ENCODE results near the gene IRF3.

Gene IRF3

DNA sequence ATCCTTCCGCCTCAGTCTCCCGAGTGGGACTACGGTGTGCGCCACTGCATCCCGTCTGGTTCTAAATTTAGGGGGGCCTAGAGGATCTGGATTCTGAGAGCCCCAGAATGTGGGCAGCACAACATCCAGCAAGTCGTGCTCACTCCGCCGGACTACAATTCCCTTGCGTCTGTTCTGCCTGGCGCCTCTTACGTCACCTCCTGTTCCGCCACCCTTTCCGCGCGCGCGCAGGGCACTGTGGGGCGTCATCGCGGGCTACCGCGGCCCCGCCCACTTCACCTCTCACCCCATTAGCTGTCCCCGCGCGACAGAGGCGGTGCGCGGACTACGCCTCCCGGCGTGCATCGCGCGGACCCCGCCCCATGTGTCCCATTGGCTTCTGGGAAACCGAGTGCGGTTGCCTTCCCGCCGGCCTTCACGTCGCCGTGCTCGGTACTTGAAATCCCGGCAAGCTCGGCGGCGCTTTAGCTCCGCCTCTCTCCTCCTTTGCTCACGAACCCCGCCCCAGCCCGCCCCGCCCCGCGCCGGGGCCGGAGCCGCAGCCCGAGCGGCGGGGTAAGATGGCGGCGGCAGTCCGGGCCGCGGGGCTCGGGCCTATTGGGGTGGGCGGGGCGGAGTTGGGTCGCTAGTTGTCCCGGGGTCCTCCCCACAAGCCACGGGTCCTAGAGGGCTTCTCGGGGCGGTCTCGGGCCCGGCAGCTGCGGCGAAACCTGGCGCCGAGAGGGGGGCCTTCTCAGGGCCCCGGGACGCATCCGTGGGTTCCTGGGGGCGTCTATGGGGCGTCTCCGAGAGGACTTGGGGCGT, 23.8 kb downstream of the IRF3 start, which contains the start of gene SCAF1:
Gene SCAF1, plus strand, starts transcription at position 522 of the 804 bp plus-strand sequence. CDS start 2,818 bp downstream, outside the sequence.
- TF ChIP-seq, protein P1, sequence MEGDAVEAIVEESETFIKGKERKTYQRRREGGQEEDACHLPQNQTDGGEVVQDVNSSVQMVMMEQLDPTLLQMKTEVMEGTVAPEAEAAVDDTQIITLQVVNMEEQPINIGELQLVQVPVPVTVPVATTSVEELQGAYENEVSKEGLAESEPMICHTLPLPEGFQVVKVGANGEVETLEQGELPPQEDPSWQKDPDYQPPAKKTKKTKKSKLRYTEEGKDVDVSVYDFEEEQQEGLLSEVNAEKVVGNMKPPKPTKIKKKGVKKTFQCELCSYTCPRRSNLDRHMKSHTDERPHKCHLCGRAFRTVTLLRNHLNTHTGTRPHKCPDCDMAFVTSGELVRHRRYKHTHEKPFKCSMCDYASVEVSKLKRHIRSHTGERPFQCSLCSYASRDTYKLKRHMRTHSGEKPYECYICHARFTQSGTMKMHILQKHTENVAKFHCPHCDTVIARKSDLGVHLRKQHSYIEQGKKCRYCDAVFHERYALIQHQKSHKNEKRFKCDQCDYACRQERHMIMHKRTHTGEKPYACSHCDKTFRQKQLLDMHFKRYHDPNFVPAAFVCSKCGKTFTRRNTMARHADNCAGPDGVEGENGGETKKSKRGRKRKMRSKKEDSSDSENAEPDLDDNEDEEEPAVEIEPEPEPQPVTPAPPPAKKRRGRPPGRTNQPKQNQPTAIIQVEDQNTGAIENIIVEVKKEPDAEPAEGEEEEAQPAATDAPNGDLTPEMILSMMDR (IDR thresholded peaks at IDR 0.05) = no peak
- Mint-ChIP-seq H3K4me3 (peak within 1 kb of the TSS; percentile 99), H3K9me3 (no peaks in the 10 kb centered on the region), H3K4me1 (peaks cover 83% of the 10 kb centered on the region), H3K27ac (peak within 1 kb of the TSS; percentile 100), H3K36me3 (ENCODE audit: low read depth) (peaks cover 15% of the 10 kb centered on the region), H3K27me3 (ENCODE audit: low read depth, poor library complexity) (no peaks in the 10 kb centered on the region)
- peak; percentile 98 for DNase-seq

DNA sequence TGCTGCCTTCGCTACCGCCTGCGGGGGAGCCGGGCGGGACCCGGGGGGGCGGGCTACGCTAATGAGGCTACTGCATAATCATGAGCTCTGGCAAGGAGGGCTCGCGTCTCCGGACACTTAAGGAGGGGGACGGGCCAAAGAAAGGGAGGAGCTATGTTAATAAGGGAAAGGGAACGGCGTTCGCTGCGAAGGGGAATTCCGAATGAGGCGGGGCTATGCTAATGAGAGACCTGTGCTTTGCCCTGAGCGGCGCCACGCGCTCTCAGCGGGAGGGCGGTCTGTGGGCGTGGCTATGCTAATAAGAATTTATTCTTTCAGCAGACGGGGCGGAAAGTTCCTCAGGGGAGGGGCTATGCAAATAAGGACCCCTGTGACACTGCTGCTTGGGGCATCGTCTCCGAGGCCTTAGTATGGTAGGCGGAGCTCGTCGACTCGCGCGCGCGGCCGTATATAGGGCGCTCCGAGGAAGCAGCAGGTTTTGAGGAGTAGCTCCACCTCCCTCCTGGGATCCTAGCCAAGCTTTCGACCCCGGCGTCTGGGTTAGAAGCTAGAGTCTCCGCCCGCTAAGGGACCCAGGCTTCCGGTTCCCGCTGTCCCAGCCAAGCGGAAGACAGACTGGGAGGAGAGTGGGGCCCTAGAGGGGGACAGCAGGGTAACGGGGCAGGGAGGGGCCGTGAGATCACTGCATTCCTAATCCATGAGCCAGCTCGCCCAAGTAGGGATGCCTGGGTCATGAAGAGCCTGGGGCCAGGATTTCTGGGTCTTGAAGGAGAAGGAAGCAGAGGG, 25.4 kb downstream of the IRF3 start, which contains the start of gene RRAS:
Gene RRAS, minus strand, starts transcription at position 31 of the 786 bp plus-strand sequence. CDS start 45 bp downstream, outside the sequence.
- Mint-ChIP-seq H3K36me3 (ENCODE audit: low read depth) (peaks cover 5% of the 10 kb centered on the region), H3K9me3 (no peaks in the 10 kb centered on the region), H3K4me3 (peak within 1 kb of the TSS; percentile 99), H3K27ac (peak within 1 kb of the TSS; percentile 100), H3K27me3 (ENCODE audit: low read depth, poor library complexity) (no peaks in the 10 kb centered on the region), H3K4me1 (peaks cover 85% of the 10 kb centered on the region)
- peak; percentile 100 for DNase-seq
- TF ChIP-seq, protein P1 (IDR thresholded peaks at IDR 0.05) = no peak

DNA sequence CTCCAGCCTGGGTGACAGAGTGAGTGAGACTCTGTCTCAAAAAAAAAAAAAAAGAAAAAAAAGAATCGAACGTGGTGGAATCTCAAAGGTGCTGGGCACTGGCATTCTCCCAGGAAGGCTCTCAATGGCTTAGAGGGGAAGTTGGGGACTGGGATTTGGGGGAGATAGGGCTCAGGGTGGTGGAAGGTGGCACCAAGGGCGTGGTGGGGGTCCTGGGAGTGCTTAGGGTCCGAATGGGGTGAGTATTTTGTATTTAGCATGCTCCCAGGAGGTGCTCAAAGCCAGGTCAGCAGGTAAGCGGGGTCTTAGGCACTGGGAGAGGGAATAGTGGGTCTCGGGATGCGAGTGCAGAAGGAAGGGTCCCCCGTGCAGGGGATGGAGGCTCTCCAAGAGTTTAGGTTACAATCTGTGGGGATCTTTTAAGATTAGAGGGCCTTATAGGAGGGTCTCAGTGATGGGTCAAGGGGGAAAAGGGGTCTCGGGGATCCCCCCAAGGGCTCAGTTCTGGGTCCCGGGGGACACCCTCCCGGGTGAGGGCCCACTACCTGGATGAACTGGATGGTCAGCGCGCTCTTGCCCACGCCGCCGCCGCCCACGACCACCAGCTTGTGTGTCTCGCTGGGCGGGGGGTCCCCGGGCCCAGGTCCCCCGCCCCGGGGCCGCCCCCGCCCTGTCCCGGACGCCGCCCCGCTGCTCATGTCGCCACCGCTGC, 26.1 kb downstream of the IRF3 start:
- Mint-ChIP-seq H3K4me3 (peak overlapping the region; percentile 99), H3K36me3 (ENCODE audit: low read depth) (peaks cover 4% of the 10 kb centered on the region), H3K9me3 (no peaks in the 10 kb centered on the region), H3K4me1 (peaks cover 89% of the 10 kb centered on the region), H3K27ac (no peak overlapping the region), H3K27me3 (ENCODE audit: low read depth, poor library complexity) (no peaks in the 10 kb centered on the region)
- TF ChIP-seq, protein P1 (IDR thresholded peaks at IDR 0.05) = no peak
- no peak for DNase-seq

DNA sequence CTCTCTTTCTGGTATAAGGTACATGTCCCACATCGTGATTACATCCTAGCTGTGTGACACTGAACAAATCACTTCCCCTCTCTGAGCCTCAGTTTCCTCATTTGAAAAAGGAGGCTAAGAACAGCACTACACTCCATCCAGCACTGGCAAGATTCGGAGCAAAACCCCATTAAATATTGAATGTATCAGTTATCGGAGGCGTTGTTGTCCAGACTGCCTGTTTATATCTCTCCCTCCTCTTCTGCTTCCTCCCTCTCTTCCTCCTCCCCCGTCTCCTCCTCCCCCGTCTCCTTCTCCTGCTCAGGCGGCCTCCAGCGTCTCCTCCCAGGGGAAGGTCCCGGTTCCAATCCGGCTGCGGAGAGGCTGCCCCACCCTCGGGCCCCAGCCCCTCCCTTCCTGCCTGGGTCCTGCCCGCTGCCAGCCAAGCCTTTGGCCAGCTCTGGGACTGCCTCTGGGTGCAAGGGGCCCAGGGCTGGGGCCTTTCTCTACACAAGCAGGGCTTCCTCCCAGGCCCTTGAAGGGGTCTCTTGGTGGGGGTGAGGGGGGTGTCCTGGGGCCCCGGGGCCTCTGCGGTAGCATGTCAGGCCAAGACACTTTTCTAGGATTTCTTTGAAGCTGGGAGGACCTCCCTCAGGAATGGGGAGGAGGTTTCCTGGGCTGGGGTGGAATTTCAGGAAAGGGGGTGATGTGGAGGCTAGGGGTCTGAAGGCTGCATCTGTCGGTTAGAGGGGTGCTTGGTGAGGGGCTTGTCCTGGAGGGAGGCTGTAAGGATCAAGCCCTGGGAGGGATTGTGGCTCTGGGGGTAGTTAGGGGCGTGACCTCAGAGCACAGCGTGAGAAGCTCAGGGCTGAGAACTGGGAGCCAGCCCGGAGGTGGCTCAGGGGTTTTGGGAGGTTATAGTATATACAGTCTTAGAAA, 27.6 kb downstream of the IRF3 start:
- peak; percentile 36 for DNase-seq
- no peaks in the 10 kb centered on the region for H3K27me3 Mint-ChIP-seq (ENCODE audit: low read depth, poor library complexity)
- no peaks in the 10 kb centered on the region for H3K9me3 Mint-ChIP-seq
- H3K4me3 Mint-ChIP-seq = peak overlapping the region; percentile 82
- peaks cover 75% of the 10 kb centered on the region for H3K4me1 Mint-ChIP-seq
- TF ChIP-seq, protein P1 (IDR thresholded peaks at IDR 0.05) = no peak
- peak overlapping the region; percentile 80 for H3K27ac Mint-ChIP-seq
- H3K36me3 Mint-ChIP-seq (ENCODE audit: low read depth) = no peaks in the 10 kb centered on the region
